Measurements from ENCODE around the gene ZNF667.

GRCh38 chr19:56441206-56441792 is 35.8 kb downstream of the ZNF667 start:
- no peak for TF ChIP-seq CTCF (IDR thresholded peaks at IDR 0.05; ENCODE audit: low read depth, low read length)
- TF ChIP-seq EZH2phosphoT487 (IDR thresholded peaks at IDR 0.05; ENCODE audit: low read depth), result no peak
